Measurements from ENCODE around the gene SMPDL3B.
A peak's percentile ranks its signal among the peaks of the same experiment; 100 is the strongest.

SMPDL3B gene

DNA sequence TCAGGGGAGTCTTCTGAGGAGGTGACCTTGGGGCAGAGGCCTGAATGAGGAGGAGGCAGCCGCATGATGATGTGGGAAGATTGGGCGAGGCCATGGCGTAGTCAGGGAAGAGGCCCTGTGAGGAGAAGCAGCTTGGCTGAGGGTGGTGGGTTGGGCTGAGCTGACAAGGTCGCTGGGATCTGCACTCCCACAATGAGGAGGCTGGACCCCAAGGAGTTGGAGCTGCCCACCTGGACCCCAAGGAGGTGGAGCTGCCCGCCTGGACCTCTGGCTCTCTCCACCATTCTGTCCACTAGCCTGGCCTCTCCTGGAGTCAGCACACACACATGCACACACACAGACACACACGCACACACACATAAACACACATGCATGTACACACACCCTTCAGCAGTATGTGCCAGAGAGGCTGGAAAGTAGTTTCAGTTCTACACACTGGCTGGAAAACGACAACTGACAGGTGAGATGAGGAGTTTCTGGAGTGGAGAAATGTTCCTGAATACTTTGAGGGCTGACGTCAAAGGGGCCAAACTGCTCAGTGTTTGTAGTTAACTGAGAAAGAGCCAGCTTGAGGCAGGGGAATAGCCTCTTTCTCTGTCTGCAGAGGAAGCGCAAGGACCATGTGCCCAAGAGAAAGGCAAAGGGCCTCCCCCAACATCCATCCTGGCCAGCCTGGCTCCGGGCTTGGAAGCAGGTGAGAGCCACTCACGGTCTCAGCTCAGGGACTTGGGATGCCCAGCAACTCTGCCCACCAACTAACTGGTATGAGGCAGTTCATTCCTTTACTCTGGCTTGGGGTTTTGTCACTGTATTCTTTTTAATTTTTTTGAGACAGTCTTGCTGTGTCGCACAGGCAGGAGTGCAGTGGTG is 7.1 kb downstream of the SMPDL3B start:
- no peak for DNase-seq

DNA sequence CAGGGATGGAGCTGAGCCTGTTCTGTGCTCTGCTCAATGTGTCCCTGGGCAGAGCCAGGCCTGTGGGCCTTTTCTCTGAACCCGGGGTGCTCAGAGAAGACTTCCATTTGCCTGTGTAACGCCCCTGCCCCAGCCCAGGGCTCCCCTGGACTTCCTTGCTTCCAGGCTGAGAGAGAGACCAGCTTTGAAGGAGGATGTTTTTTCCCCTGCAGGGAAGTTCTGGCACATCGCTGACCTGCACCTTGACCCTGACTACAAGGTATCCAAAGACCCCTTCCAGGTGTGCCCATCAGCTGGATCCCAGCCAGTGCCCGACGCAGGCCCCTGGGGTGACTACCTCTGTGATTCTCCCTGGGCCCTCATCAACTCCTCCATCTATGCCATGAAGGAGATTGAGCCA is 10.2 kb downstream of the SMPDL3B start:
- DNase-seq, result no peak

DNA sequence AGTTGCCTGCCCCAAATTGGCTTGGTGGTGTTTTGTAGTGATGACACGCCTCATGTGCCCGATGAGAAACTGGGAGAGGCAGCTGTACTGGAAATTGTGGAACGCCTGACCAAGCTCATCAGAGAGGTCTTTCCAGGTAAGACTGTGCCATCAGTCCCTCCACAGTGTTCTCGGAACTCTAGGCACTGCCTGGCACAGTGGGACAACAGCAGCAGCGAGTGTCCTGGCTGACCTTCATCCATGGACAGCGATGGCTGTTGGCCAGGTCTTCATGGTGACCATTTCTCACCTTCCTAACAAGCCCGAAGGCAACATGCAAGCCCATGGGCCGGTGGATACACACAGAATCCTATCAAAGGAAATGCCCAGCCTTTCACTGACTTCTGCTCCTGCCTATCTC is 14.2 kb downstream of the SMPDL3B start:
- no peak for DNase-seq

DNA sequence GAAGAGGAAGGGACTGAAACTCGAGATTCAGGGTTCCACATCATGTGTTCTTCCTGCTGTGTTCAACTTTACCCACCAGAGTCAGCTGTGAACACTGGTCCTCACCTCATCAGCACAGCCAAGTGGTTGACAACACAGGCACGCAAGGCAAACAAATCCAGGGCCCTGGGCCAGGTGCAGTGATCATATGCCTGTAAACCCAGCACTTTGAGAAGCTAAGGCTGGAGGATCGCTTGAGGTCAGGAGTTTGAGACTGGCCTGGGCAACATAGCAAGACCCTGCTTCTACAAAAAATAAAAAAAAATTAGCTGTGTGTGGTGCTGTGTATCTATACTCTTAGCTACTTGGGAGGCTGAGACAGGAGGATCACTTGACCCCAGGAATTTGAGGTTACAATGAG is 16.6 kb downstream of the SMPDL3B start:
- DNase-seq, result no peak

DNA sequence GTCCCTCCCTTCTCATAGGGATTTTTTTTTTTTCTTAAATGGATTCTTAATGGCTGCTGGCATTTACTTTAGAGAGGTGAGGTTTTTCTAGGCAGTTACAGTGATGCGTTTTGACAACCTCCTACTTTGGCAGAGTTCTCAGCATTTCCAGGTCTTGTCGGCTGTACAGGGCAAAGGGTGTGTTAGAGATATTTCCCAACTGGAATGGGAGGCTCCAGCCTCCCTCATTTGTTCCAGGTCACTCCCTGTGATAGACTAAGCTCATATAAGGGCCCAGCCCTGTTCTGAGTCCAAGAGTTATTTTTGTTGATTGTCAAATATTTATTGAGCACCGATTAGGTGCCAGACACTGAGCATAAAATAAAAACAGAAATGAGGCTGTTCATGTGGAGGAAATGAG is 17.3 kb downstream of the SMPDL3B start:
- DNase-seq, result no peak

DNA sequence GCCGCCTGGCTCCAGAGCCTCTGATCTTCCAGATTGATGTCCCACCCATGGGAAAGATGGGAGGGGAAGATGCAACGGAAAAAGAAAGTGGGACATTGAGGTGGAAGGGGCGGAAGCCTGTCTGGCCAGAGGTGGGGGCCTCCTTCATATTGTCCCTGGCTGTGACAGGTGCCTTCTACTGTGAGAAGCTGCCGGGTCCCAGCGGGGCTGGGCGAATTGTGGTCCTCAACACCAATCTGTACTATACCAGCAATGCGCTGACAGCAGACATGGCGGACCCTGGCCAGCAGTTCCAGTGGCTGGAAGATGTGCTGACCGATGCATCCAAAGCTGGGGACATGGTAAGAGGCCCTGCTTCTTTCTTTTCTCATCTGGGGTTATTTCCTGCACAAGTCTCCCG is 19.4 kb downstream of the SMPDL3B start:
- no peak for DNase-seq

DNA sequence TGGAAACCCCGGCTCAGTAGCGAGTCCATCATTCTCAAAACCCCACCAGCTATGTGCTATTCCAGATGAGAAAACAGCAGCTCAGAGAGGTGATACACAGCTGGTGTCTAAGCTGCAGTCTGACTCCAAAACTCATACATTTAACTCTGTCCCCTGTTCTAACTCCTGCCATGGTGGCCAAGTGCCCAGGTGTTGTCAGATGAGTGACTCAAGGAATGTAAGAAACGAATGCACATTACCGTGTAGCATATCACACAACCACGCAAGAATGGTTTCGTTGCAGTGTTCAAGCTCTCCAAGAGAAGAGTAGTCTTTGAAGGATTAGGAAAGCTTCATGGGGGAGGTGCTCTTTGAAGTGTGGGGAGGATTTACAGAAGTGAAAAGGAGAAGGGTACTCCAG is 20.3 kb downstream of the SMPDL3B start:
- DNase-seq, result no peak

DNA sequence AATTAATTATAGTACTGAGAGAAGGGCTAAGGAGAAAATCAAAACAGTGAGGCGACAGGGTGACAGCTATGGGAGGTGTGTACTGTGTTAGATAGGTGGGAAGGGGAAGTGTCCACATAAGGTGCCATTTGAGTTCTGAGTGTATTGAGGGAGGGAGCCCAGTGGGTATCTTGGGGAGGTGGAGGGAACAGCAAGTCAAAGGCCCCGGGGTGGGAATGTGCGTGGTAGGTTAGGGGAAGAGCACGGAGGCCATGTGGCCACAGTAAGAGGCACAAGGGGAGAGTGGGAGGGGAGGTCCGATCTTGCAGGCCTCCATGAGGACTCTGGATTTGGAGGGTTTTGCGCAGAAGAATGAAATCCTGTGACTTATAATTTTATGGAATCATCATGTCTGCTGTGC is 22.0 kb downstream of the SMPDL3B start:
- DNase-seq, result no peak

DNA sequence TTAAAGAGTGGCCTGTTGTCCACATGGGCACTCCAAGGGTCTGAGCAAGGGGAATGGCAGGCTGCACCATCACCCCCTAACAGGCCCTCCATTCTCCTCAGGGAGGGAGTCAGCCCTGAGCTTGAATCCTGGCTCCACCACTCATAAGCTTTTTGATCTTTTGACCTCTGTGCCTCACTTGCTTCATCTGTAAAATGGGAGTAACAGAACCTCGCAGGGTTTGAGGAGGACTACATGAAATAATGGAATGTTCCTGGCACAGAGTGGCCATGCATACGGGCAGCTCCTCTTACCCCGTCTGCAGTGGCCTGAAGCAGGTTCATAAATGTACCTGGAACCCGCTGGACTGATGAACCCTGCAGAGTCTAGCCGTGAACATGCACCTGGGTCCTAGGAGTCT is 22.9 kb downstream of the SMPDL3B start:
- DNase-seq, result no peak

DNA sequence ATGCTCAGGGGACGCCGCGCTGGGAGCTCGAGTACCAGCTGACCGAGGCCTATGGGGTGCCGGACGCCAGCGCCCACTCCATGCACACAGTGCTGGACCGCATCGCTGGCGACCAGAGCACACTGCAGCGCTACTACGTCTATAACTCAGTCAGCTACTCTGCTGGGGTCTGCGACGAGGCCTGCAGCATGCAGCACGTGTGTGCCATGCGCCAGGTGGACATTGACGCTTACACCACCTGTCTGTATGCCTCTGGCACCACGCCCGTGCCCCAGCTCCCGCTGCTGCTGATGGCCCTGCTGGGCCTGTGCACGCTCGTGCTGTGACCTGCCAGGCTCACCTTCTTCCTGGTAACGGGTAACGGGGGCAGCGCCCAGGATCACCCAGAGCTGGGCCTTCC is 23.7 kb downstream of the SMPDL3B start:
- no peak for DNase-seq

DNA sequence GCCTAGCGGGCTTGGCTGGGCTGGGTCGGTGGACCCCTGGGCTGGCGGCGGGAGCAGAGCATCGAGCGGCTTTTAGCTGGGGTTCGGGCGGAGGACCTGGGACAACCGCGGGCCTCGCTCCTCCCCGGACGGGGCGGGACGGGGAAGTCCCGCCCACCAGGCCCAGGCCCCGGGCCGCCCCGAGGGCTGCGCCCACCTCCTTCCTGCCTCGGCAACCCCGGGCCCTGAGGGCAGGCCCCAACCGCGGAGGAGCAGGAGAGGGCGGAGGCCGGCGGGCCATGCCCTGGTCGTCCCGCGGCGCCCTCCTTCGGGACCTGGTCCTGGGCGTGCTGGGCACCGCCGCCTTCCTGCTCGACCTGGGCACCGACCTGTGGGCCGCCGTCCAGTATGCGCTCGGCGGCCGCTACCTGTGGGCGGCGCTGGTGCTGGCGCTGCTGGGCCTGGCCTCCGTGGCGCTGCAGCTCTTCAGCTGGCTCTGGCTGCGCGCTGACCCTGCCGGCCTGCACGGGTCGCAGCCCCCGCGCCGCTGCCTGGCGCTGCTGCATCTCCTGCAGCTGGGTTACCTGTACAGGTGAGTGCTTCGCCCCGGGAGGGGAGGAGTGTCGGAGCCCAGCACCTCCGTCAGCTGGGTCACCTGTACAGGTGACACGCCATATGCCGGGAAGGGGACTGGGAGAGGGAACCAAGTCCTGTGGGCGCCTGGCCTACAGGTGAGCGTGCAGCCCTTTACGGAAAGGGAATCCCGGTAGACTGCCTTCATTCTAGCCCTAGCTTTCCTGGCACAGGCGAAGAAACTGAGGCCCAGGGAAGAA is 25.2 kb downstream of the SMPDL3B start, which contains the start of gene XKR8:
Gene XKR8, plus strand, starts transcription at position 182 of the 812 bp plus-strand sequence. Its CDS starts 97 bp downstream, at position 279.
- peak; percentile 79 for DNase-seq

DNA sequence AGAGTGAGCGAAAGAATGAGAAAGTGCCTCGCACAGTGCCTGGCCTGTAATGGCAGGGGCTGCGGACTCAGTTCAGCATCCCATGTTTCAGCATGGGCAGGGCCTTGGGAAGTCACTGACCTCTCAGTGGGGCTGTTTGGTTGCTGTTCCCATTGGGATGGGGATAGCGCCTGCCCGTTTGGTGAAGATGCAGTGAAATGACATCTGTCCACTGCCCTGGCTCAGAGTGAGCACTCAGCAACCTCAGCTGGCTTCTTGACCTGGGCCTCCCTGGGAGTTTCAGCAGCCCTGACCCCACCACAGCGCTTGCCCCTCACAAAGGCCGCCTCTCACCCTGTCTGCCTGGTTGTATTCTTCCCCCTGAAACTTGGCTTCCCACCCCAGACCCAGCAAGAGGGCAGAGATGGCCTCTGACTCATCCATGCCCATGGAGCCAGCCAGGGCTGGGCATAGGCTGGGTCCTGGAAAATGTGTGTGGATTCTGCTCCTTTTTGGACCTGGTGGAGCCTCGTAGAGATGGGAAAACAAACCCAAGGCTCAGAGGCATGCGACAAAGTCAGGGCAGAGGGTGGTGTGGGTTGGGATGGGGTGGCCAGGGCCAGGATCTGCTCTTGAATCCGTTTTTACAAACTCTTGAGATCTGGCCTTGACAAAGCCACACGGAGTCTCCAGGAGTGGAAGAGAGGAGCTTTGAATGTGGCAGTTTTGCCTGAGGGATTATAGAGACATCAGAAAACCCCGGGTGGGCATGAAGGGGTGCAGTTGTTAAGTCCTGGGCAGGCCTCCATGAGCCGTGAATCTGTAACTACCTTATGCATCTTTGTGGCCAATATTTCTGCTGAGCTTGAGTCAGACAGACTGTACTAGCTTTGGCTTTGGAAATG is 26.2 kb downstream of the SMPDL3B start:
- DNase-seq, result no peak

DNA sequence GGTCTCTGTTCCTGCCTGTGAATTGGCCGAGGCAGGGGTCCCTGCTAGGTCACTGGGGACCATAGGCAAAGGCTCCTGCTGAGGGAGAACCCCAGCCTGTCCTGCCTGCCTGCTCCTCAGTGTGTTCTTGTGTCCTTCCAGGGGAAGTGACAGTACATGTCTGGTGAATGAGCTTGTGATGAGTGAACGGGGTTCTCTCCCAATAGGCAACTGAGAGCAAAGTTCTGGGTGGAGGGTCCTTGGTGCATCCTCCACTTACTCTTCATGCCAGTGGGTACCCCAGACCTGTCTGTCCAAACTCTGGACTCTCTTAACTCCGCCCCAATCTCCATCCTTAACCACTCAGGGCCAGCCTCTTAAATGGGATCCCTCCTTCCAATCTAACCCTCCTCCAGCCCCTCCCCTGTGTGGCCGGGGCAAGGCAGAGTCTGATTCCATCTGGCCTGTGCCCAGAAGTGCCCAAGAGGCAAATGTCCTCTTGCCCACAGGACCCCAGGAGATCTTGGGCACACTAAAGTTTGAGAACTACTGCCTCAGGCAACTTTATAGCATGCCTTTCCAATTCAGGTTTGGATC is 26.9 kb downstream of the SMPDL3B start:
- no peak for DNase-seq

DNA sequence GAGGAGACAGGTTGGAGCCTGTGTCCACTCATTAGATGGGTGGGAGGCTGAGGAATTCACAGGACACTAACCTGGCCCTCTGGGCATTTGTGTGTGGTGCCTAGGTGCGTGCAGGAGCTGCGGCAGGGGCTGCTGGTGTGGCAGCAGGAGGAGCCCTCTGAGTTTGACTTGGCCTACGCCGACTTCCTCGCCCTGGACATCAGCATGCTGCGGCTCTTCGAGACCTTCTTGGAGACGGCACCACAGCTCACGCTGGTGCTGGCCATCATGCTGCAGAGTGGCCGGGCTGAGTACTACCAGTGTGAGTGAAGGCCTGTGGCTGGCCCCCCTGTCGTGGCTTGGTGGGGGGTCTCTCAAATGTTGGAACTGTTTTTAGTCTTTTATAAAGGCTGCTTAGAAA is 28.6 kb downstream of the SMPDL3B start:
- DNase-seq, result no peak

DNA sequence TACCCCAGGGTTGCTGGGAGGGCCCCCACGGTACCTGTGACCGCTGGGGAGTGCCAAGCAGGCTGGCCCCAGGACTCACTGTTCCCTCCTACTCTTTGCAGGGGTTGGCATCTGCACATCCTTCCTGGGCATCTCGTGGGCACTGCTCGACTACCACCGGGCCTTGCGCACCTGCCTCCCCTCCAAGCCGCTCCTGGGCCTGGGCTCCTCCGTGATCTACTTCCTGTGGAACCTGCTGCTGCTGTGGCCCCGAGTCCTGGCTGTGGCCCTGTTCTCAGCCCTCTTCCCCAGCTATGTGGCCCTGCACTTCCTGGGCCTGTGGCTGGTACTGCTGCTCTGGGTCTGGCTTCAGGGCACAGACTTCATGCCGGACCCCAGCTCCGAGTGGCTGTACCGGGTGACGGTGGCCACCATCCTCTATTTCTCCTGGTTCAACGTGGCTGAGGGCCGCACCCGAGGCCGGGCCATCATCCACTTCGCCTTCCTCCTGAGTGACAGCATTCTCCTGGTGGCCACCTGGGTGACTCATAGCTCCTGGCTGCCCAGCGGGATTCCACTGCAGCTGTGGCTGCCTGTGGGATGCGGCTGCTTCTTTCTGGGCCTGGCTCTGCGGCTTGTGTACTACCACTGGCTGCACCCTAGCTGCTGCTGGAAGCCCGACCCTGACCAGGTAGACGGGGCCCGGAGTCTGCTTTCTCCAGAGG is 31.8 kb downstream of the SMPDL3B start:
- DNase-seq, result no peak

DNA sequence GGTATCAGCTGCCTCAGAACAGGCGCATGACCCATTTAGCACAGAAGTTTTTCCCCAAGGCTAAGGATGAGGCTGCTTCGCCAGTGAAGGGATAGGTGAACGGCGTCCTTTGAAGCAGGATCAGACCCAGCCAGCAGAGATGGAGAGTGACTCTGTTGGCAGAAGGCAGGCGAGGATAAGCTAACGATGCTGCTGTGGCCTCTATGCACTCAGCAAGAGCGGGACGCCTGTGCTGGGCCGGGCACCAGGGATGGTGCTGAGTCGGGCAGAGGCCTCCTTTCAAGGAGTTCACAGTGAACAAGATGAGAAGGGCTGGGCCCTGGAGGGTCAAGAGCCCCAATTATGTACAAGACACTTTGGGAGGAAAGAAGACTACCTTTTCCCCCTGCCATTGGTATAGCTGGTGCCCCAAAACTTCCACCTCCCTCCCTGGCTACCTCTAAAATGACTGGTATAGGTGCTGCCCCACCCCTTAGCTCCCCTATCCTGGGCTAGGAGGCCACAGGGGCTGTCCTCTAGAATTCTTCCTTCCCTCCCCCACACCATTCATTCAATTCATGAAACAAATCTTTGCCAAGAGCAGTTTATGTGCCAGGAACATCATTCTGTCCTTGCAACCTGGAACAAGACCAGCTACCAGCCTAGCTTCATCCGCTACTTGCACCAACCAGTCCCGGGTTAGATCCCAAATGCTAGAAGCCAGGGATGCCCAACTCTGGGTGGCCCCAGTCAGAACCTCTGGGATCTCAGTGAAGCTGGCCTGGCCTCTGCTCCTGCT is 32.5 kb downstream of the SMPDL3B start:
- no peak for DNase-seq

DNA sequence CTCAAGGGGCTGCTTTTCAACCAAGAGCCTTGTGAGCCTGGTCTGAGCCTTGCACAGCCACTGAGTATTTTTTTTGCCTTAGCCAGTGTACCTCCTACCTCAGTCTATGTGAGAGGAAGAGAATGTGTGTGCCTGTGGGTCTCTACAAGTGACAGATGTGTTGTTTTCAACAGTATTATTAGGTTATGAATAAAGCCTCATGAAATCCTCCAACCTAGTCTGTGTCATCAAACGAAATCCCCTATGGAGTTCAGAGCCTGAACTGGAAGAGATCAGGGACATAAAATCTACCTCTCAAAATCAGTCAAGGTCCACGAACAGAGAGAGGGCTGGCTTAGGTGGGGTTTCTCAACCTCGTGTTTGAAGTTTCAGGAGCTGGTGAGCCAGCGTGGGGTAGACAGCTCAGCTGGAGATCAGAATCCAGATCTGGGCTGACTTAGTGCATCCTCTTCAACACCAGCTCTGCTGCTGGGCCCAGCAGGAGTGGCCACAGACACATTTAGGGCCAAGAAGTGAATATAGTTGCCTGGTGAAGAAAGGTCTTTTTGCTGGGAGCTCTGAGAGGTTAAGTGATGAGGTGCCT is 33.2 kb downstream of the SMPDL3B start:
- no peak for DNase-seq

DNA sequence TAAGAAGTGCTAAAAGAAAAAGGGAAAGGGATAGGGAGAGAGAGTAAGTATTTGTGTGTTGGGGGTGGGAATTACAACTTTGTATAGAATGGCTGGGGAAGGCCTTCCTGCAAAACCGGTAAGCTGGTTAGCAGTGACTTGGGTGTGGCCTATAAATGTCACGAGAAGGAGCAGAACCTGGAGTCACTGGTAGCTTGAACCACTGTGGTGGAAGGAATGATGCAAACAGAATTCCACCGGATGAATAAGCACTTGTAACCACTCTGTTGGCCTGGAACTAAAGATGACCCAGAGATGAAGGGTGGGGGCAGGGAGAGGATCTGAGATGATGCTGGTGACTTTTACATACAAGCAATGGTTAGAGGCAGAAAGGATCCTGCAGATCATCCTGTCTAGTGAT is 33.9 kb downstream of the SMPDL3B start:
- DNase-seq, result no peak

DNA sequence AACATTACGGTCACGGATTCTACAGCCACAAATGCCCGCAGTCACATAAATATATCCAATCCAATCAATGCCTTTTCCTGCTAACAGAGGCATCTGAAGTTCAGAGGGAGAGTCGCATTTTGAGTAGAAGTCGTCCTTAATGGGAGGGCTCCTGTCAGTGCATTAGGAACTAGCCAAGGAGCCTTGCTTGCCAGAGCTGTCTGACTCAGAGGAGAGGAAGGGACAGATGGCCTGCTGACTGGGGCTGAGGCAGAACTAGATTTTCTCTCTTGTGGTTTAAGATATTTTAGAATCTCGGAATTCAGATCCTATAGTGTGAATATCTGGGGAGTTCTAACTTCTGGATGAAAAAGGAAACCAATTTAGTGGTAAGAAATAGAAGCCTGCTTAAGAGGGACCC is 35.6 kb downstream of the SMPDL3B start:
- DNase-seq, result no peak

DNA sequence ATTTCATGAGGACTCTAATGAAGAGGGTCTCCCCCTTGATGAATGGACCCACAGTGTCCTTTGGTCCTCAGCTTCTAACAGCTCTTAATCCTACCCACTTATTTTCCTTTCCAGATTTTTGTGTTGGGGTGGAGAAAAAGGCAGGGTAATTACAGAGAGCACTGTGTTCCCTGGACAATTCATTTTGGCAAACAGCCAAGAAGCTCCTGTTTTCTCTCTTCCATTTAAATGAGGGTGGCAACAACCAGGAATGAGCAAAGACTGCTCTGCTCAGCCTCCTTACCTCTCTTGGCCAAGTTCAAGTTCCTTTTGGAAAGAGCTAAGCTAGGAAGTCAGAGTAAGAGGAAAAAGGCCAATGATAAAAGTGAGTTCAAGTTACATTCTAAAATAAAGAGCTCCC is 36.9 kb downstream of the SMPDL3B start:
- DNase-seq, result no peak

DNA sequence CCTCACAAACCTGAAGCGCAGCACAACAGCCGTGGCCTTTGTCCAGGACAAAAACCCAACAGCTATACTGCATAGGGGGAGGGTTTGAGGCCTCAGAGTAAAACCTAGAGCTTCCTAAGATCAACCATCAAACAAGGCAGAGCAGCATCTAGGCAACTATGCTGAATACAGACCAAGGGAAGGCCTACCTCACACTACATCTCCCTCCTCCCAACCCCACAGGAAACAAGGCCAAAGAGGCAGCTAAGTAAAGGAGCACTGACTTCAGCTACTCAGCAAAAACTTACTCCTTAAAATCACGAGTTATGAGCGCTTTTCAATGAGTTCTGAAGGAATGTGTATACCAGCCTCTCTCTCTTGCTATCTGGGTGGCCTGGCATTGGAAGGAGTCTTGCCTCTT is 37.3 kb downstream of the SMPDL3B start:
- DNase-seq, result no peak

Data from activated CD4-positive, alpha-beta T cell treated with anti-CD3 and anti-CD28 coated beads, Interleukin-2, amount 50 U/mL, for 1 hour (primary cell).